Smooth muscle cell (in vitro differentiated cells): ENCODE measurements around the gene NDUFAF5. TPM values are rescaled to one million over a fixed set of nuclear protein-coding genes. Genes with fewer than 3 reads are reported as not detected.

Experiments
- DNase-seq: peaks from one replicate; lab custom pipeline; 2025; ENCODE audit not compliant: unreplicated experiment; lab: John Stamatoyannopoulos, UW
- H2AFZ ChIP-seq: fragments of 200-600 bp; sonication (generic); 2 replicates; pipeline ENCODE4 v1.6.0; 2016; ENCODE audit warnings: antibody characterized with exemption, low read depth, mild to moderate bottlenecking
- H3F3A ChIP-seq: fragments of 200-600 bp; sonication (generic); 2 replicates; pipeline ENCODE4 v1.6.0; 2017; ENCODE audit warnings: antibody characterized with exemption, low read depth
- H3K27ac ChIP-seq: fragments of 200-600 bp; sonication (generic); 2 replicates; pipeline ENCODE4 v1.5.1; 2016; ENCODE audit warnings: low read depth, mild to moderate bottlenecking
- H3K27me3 ChIP-seq: fragments of 200-600 bp; sonication (generic); 2 replicates; pipeline ENCODE4 v1.6.1; 2016; ENCODE audit warnings: low read depth, mild to moderate bottlenecking
- H3K36me3 ChIP-seq: fragments of 200-600 bp; sonication (generic); 2 replicates; pipeline ENCODE4 v1.5.1; 2016; ENCODE audit warnings: low read depth
- H3K4me1 ChIP-seq: fragments of 200-600 bp; sonication (generic); 2 replicates; pipeline ENCODE4 v1.5.1; 2016; ENCODE audit warnings: low read depth
- H3K4me2 ChIP-seq: fragments of 200-600 bp; sonication (generic); 2 replicates; pipeline ENCODE4 v1.6.0; 2016; ENCODE audit warnings: mild to moderate bottlenecking
- H3K4me3 ChIP-seq: fragments of 200-600 bp; sonication (generic); 2 replicates; pipeline ENCODE4 v1.5.1; 2016; ENCODE audit warnings: mild to moderate bottlenecking
- H3K79me2 ChIP-seq: fragments of 200-600 bp; sonication (generic); 2 replicates; pipeline ENCODE4 v1.6.0; 2016; ENCODE audit warnings: low read depth, mild to moderate bottlenecking
- H3K9ac ChIP-seq: fragments of 200-600 bp; sonication (generic); 2 replicates; pipeline ENCODE4 v1.6.0; 2016; ENCODE audit warnings: low read depth
- H3K9me3 ChIP-seq: fragments of 200-600 bp; sonication (generic); replicated peaks from 2 replicates; pipeline ENCODE4 v1.5.1; 2016; ENCODE audit warnings: low read depth
- H4K20me1 ChIP-seq: fragments of 200-600 bp; sonication (generic); 2 replicates; pipeline ENCODE4 v1.6.0; 2016; ENCODE audit warnings: low read depth
- CTCF ChIP-seq: fragments of 200-600 bp; sonication (generic); IDR thresholded peaks from 2 replicates; pipeline ENCODE4 v1.5.1; 2017; ENCODE audit warnings: borderline replicate concordance, mild to moderate bottlenecking, antibody characterized with exemption; ENCODE audit not compliant: insufficient read depth, poor library complexity, severe bottlenecking
- WGBS: methylation state at CpG from one replicate; pipeline ENCODE4 v1.1.7; 2016; ENCODE audit warnings: low lambda C conversion rate; 5-methylcytosine and 5-hydroxymethylcytosine counted together
- polyA plus RNA-seq: library from polyadenylated mRNA; unstranded; fragments of >200 nt; fragmentation: Nextera tagmentation; extraction: Ambion mirVana; gene quantifications from 2 replicates; pipeline ENCODE4 v1.2.1, GENCODE V29; 2016
- total RNA-seq: library from RNA; depleted of rRNA; stranded (reverse); fragments of >200 nt; gene quantifications from 2 replicates; pipeline ENCODE4 v1.2.3, GENCODE V29; 2014

Gene NDUFAF5
- total and polyA plus RNA-seq, 2 experiments from 2014 or later, result 15.1 to 23.7 TPM

DNA sequence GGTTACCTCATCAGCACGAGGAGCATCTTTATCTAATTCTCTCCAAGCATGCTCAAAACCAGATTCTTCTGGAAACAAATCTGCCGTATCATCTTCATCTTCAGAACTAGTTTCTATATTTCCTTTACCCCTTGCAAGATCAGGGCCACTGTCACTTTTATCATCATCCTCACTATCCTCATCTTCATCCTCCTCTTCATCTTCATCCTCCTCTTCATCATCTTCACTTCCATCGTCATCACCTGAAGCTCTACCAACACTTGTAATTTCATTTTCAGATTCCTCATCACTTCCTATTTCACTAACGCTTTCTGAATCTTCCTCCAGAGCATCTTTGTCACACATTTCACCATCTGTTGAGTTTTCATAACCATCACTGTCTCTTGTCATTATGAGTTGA is 9.0 kb upstream of the NDUFAF5 start:
- no peak overlapping the region for H2AFZ ChIP-seq
- H3K36me3 ChIP-seq, result peaks cover 31% of the 10 kb centered on the region
- TF ChIP-seq CTCF, result no peak
- no peak overlapping the region for H3K9ac ChIP-seq
- H3K27me3 ChIP-seq, result no peaks in the 10 kb centered on the region
- no peak overlapping the region for H3K4me2 ChIP-seq
- no peak overlapping the region for H3K4me3 ChIP-seq
- H3K79me2 ChIP-seq, result peaks cover 8% of the 10 kb centered on the region
- no peaks in the 10 kb centered on the region for H3F3A ChIP-seq
- DNase-seq, result no peak
- H3K4me1 ChIP-seq, result no peaks in the 10 kb centered on the region
- 97% methylated on average over 4 of the region's 4 CpGs for WGBS
- H3K9me3 ChIP-seq, result no peaks in the 10 kb centered on the region
- H4K20me1 ChIP-seq, result peaks cover 4% of the 10 kb centered on the region
- no peak overlapping the region for H3K27ac ChIP-seq

DNA sequence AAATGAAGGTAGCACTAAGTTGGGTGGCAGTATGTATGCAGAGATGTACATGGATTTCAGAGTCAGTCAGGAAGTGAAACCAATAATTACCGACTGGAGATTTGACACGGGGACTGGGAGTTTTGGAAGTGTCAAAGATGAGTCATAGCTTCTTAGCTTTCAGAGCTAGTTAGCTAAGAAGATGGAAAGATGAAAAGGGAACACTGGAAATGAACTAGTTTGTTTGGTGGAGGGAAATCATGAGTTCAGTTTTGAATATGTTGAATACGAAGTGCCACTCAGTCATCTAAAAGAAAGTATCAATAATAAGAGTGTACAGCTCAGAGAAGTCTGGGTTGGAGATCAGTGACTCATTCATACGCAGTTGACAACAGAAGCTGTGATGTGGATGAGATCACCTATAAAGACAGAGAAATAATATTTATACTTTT is 7.6 kb upstream of the NDUFAF5 start:
- Histone ChIP-seq H3K9me3 (no peaks in the 10 kb centered on the region), H3K27me3 (no peaks in the 10 kb centered on the region), H4K20me1 (peaks cover 4% of the 10 kb centered on the region), H3K79me2 (peaks cover 12% of the 10 kb centered on the region), H3K4me2 (no peak overlapping the region), H3K4me3 (no peak overlapping the region), H2AFZ (no peak overlapping the region), H3F3A (no peaks in the 10 kb centered on the region), H3K36me3 (peaks cover 26% of the 10 kb centered on the region), H3K9ac (no peak overlapping the region), H3K27ac (peak overlapping the region; percentile 64), H3K4me1 (no peaks in the 10 kb centered on the region)
- WGBS, result 50% methylated on average over 4 of the region's 4 CpGs
- TF ChIP-seq CTCF, result no peak
- DNase-seq, result no peak

DNA sequence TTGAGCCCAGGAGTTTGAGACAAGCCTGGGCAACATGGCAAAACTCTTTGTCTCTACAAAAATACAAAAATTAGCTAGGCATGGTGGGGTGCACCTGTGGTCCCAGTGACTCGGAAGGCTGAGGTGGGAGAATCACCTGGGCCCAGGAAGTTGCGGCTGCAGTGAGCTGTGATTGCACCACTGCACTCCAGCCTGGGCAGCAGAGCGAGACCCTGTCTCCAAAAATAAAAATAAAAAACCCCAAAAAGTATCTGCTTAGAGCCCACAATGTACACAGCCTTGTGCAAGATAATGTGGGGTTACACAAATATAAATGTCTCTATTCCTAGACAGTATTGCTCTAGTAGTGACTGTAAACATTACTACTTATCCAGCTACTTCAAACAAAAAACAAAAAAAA is 6.0 kb upstream of the NDUFAF5 start:
- peaks cover 4% of the 10 kb centered on the region for H4K20me1 ChIP-seq
- H3K4me3 ChIP-seq, result no peak overlapping the region
- peaks cover 31% of the 10 kb centered on the region for H3K36me3 ChIP-seq
- no peaks in the 10 kb centered on the region for H3F3A ChIP-seq
- no peak overlapping the region for H3K4me2 ChIP-seq
- no peak overlapping the region for H3K27ac ChIP-seq
- no peak overlapping the region for H2AFZ ChIP-seq
- peaks cover 27% of the 10 kb centered on the region for H3K79me2 ChIP-seq
- no peak overlapping the region for H3K9ac ChIP-seq
- 99% methylated on average over 3 of the region's 3 CpGs for WGBS
- DNase-seq, result no peak
- no peaks in the 10 kb centered on the region for H3K9me3 ChIP-seq
- no peak for TF ChIP-seq CTCF
- no peaks in the 10 kb centered on the region for H3K27me3 ChIP-seq
- peaks cover 5% of the 10 kb centered on the region for H3K4me1 ChIP-seq

DNA sequence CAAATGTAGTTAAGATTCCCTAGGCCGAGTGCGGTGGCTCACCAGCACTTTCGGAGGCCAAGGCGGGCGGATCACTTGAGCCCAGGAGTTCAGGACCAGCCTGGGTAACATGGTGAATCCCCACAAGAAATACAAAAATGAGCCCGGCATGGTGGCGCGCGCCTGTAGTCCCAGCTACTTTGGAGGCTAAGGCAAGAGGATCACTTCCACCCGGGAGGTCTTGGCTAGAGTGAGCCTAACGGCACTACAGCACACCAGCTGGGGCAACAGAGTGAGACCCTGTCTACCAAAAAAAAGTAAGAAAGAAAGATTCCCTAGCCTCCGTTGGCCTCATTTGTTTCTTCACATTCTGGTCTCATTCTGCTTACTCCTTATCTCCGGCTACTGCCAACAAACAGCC is 1.3 kb upstream of the NDUFAF5 start:
- H3K9ac ChIP-seq, result peak overlapping the region; percentile 96
- H2AFZ ChIP-seq, result no peak overlapping the region
- WGBS, result 93% methylated on average over 13 of the region's 13 CpGs

More for the DNA sequence above, 1.3 kb upstream of the NDUFAF5 start:
- Histone ChIP-seq H4K20me1 (peaks cover 15% of the 10 kb centered on the region), H3K9me3 (no peaks in the 10 kb centered on the region), H3K4me3 (peak overlapping the region; percentile 98), H3K4me1 (peaks cover 20% of the 10 kb centered on the region), H3F3A (no peaks in the 10 kb centered on the region), H3K27me3 (no peaks in the 10 kb centered on the region), H3K4me2 (peak overlapping the region; percentile 96), H3K27ac (no peak overlapping the region), H3K36me3 (peaks cover 13% of the 10 kb centered on the region), H3K79me2 (peaks cover 74% of the 10 kb centered on the region)
- no peak for TF ChIP-seq CTCF
- DNase-seq, result no peak
